ENCODE data around the gene CNTN1.

GRCh38 chr12:40749863-40750262, 57.6 kb downstream of the CNTN1 start:
- TF ChIP-seq POLR2A (IDR thresholded peaks at IDR 0.05), result no peak
- TF ChIP-seq EP300 (IDR thresholded peaks at IDR 0.05), result no peak
- TF ChIP-seq CTCF (IDR thresholded peaks at IDR 0.05), result no peak

Data from ovary (tissue), 3 donors.